Superior temporal gyrus (tissue), 1 donor: ENCODE measurements around the gene OR10C1.
"Not testable (repeated sequence)": the region's sequence is repeated elsewhere in the genome, so short reads cannot be mapped to it uniquely, and the experiment has no call there.

Source experiments
- DNase-seq: peaks from one replicate; pipeline ENCODE4 v3.0.0-alpha.2; 2016; ENCODE audit errors: extremely low spot score

OR10C1 gene

GRCh38 chr6:29439006-29439405, at the start of gene OR10C1:
OR10C1 (plus strand) TSS chr6:29439306; CDS start chr6:29440016, 710 bp downstream.
- DNase-seq, result no peak

GRCh38 chr6:29395331-29395730, 43.8 kb upstream of the OR10C1 start, which contains the start of gene OR12D2:
OR12D2 (plus strand) TSS chr6:29395631; CDS start chr6:29396700, 1,069 bp downstream.
- no peak for DNase-seq

GRCh38 chr6:29399525-29399924, 39.6 kb upstream of the OR10C1 start:
- DNase-seq, result no peak

GRCh38 chr6:29403801-29404200, 35.3 kb upstream of the OR10C1 start:
- no peak for DNase-seq

- no peak for DNase-seq
Observed at GRCh38 chr6:29414588-29414987, 24.5 kb upstream of the OR10C1 start, which contains the start of gene OR12D1. OR12D1 (plus strand) TSS chr6:29414928.

- DNase-seq, result no peak
Observed at GRCh38 chr6:29419516-29419915, 19.6 kb upstream of the OR10C1 start.

- no peak for DNase-seq
Observed at GRCh38 chr6:29424168-29424567, 14.9 kb upstream of the OR10C1 start.

- no peak for DNase-seq
Observed at GRCh38 chr6:29424575-29424974, 14.5 kb upstream of the OR10C1 start.

GRCh38 chr6:29425075-29425474, 14.0 kb upstream of the OR10C1 start:
- DNase-seq, result no peak

GRCh38 chr6:29426654-29427053, 12.5 kb upstream of the OR10C1 start:
- no peak for DNase-seq

- DNase-seq, result not testable (repeated sequence)
Observed at GRCh38 chr6:29436730-29437129, 2.4 kb upstream of the OR10C1 start.

- no peak for DNase-seq
Observed at GRCh38 chr6:29442719-29443118, 3.6 kb downstream of the OR10C1 start.

GRCh38 chr6:29444031-29444430, 4.9 kb downstream of the OR10C1 start:
- DNase-seq, result not testable (repeated sequence)

- no peak for DNase-seq
Observed at GRCh38 chr6:29447670-29448069, 8.6 kb downstream of the OR10C1 start.

- no peak for DNase-seq
Observed at GRCh38 chr6:29451471-29452193, 12.5 kb downstream of the OR10C1 start.

- no peak for DNase-seq
Observed at GRCh38 chr6:29456971-29457370, 17.9 kb downstream of the OR10C1 start, which contains the start of the genes OR11A1 and OR2H1. OR11A1 (minus strand) TSS chr6:29457071; CDS start chr6:29427641, 29,430 bp downstream. OR2H1 (plus strand) TSS chr6:29457155; CDS start chr6:29461770, 4,615 bp downstream.

- no peak for DNase-seq
Observed at GRCh38 chr6:29461021-29461814, 22.1 kb downstream of the OR10C1 start.

GRCh38 chr6:29462022-29462421, 22.9 kb downstream of the OR10C1 start:
- DNase-seq, result no peak

- DNase-seq, result no peak
Observed at GRCh38 chr6:29465279-29465678, 26.2 kb downstream of the OR10C1 start.

GRCh38 chr6:29465801-29466200, 26.7 kb downstream of the OR10C1 start:
- DNase-seq, result no peak

- no peak for DNase-seq
Observed at GRCh38 chr6:29466241-29466640, 27.1 kb downstream of the OR10C1 start.

- no peak for DNase-seq
Observed at GRCh38 chr6:29474996-29475395, 35.9 kb downstream of the OR10C1 start.
